Fibroblast of mammary gland (primary cell): Measurements from ENCODE around the gene GNB5.

Source experiments
- DNase-seq: peaks from one replicate; pipeline ENCODE4 v3.0.0-alpha.2; 2010; ENCODE audit warnings: low read depth
- H3K4me3 ChIP-seq: 2 replicates; pipeline ENCODE4 v1.5.1; 2011; ENCODE audit warnings: low read depth, mild to moderate bottlenecking, low read length, moderate library complexity; ENCODE audit not compliant: control insufficient read depth
- CTCF ChIP-seq: conservative IDR thresholded peaks from 2 replicates; pipeline ENCODE4 v1.5.1; 2011; ENCODE audit warnings: low read depth, low read length, inconsistent platforms; ENCODE audit not compliant: control insufficient read depth, insufficient read depth

The GNB5 gene

GRCh38 chr15:52148403-52148802, 42.8 kb downstream of the GNB5 start:
- DNase-seq, result no peak
- no peak overlapping the region for H3K4me3 ChIP-seq
- TF ChIP-seq CTCF, result no peak

GRCh38 chr15:52146776-52147175, 44.4 kb downstream of the GNB5 start:
- no peak overlapping the region for H3K4me3 ChIP-seq
- peak; percentile 70 for DNase-seq
- no peak for TF ChIP-seq CTCF

GRCh38 chr15:52146261-52146660, 44.9 kb downstream of the GNB5 start:
- no peak for DNase-seq
- TF ChIP-seq CTCF, result no peak
- H3K4me3 ChIP-seq, result no peak overlapping the region

- TF ChIP-seq CTCF, result no peak
- H3K4me3 ChIP-seq, result no peak overlapping the region
- peak; percentile 71 for DNase-seq
Observed at GRCh38 chr15:52144656-52145178, 46.5 kb downstream of the GNB5 start.

- peak; percentile 84 for DNase-seq
- H3K4me3 ChIP-seq, result no peak overlapping the region
- no peak for TF ChIP-seq CTCF
Observed at GRCh38 chr15:52143873-52144272, 47.3 kb downstream of the GNB5 start.

GRCh38 chr15:52140646-52141045, 50.5 kb downstream of the GNB5 start:
- DNase-seq, result no peak
- H3K4me3 ChIP-seq, result no peak overlapping the region
- no peak for TF ChIP-seq CTCF
